ENCODE data around the gene TUBA3E. TPM values are rescaled to one million over a fixed set of nuclear protein-coding genes. Genes with fewer than 3 reads are reported as not detected.
"Not testable (repeated sequence)": the region's sequence is repeated elsewhere in the genome, so short reads cannot be mapped to it uniquely, and the experiment has no call there.

Gene TUBA3E
- total and polyA plus RNA-seq, 2 of the 8 experiments (the other 6 are each of a cell fraction or from before 2014, with no cell fraction given): not detected

- CTCF ChIA-PET (ENCODE audit: partially characterized antibody); H3K27ac ChIP-seq (ENCODE audit: low read depth, low read length); H3K23ac ChIP-seq (ENCODE audit: insufficient read length); H4K8ac ChIP-seq (ENCODE audit: extremely low read depth, insufficient read depth, low read length); H4K5ac ChIP-seq (ENCODE audit: insufficient read length, low read depth, low read length); H3K9ac ChIP-seq (replicated peaks in 1 of 4; ENCODE audit: extremely low read depth in 1 of 4, low read depth in 3 of 4, low read length in 3 of 4); H3K4me1 ChIP-seq (replicated peaks in 1 of 4; ENCODE audit: control insufficient read depth in 3 of 4, insufficient read depth in 4 of 4, low read length in 3 of 4); H3K9me3 ChIP-seq (ENCODE audit: insufficient read depth in 2 of 2, low read depth in 1 of 2, low read length in 1 of 2); FAIRE-seq; H2AK5ac ChIP-seq (ENCODE audit: low read depth, low read length); H3K27me3 ChIP-seq (replicated peaks in 1 of 4; ENCODE audit: control insufficient read depth in 3 of 4, extremely low read depth in 1 of 4, insufficient read depth in 3 of 4, low read length in 3 of 4); H3K36me3 ChIP-seq (ENCODE audit: control insufficient read depth in 2 of 4, insufficient read depth in 4 of 4, low read length in 3 of 4); H3K4me3 ChIP-seq (ENCODE audit: extremely low read depth in 1 of 4, insufficient read depth in 2 of 4, low read depth in 3 of 4, low read length in 4 of 4); H2AFZ ChIP-seq (ENCODE audit: low read length); H3K18ac ChIP-seq (ENCODE audit: extremely low read depth, low read length); H3K79me2 ChIP-seq (ENCODE audit: control insufficient read depth in 1 of 2, insufficient read depth in 2 of 2, low read length in 2 of 2); H3K14ac ChIP-seq (ENCODE audit: insufficient read length); H3K56ac ChIP-seq (replicated peaks; ENCODE audit: insufficient read length, low read depth, low read length); H3K4ac ChIP-seq (replicated peaks; ENCODE audit: insufficient read length, low read depth, low read length); H4K91ac ChIP-seq (replicated peaks; ENCODE audit: insufficient read length, low read length); H3K79me1 ChIP-seq (ENCODE audit: low read depth, low read length); H4K20me1 ChIP-seq (replicated peaks in 1 of 2; ENCODE audit: control insufficient read depth in 1 of 2, insufficient read depth in 2 of 2, low read length in 2 of 2); DNase-seq (ENCODE audit: low read depth in 1 of 2, low spot score in 2 of 2); POLR2A ChIA-PET (ENCODE audit: partially characterized antibody); H2BK120ac ChIP-seq (replicated peaks; ENCODE audit: low read depth, low read length); H2BK15ac ChIP-seq (ENCODE audit: low read length); H2BK5ac ChIP-seq (ENCODE audit: low read depth, low read length); H2BK12ac ChIP-seq (ENCODE audit: low read depth, low read length); H3K4me2 ChIP-seq (ENCODE audit: insufficient read depth in 1 of 2, low read depth in 2 of 2, low read length in 2 of 2); H3K23me2 ChIP-seq (ENCODE audit: low read depth, low read length); H2BK20ac ChIP-seq (ENCODE audit: low read length): not testable (repeated sequence)
- WGBS, 2 experiments (ENCODE audit: extremely low coverage in 1 of 2, insufficient coverage in 1 of 2, insufficient read length in 1 of 2, insufficient replicate concordance in 2 of 2, low coverage in 1 of 2, low lambda C conversion rate in 2 of 2, missing lambda C conversion rate in 1 of 2): 88% methylated on average over 6 of the region's 13 CpGs; no CpG with 5 or more reads in 1 of the 2 experiments
These were observed 2.2 kb downstream of the TUBA3E start for GRCh38 chr2:130196052-130196451.

GRCh38 chr2:130195089-130195635 is 3.1 kb downstream of the TUBA3E start:
- H4K8ac ChIP-seq (ENCODE audit: extremely low read depth, insufficient read depth, low read length); H4K91ac ChIP-seq (replicated peaks; ENCODE audit: insufficient read length, low read length); POLR2A ChIA-PET (ENCODE audit: partially characterized antibody); H3K27ac ChIP-seq (ENCODE audit: low read depth, low read length); H3K36me3 ChIP-seq (ENCODE audit: control insufficient read depth in 2 of 4, insufficient read depth in 4 of 4, low read length in 3 of 4); H2BK15ac ChIP-seq (ENCODE audit: low read length); H3K79me1 ChIP-seq (ENCODE audit: low read depth, low read length); H3K4me2 ChIP-seq (ENCODE audit: insufficient read depth in 1 of 2, low read depth in 2 of 2, low read length in 2 of 2); H2BK12ac ChIP-seq (ENCODE audit: low read depth, low read length); CTCF ChIA-PET (ENCODE audit: partially characterized antibody); H2AK5ac ChIP-seq (ENCODE audit: low read depth, low read length); H2BK20ac ChIP-seq (ENCODE audit: low read length); H3K14ac ChIP-seq (ENCODE audit: insufficient read length); H2BK120ac ChIP-seq (replicated peaks; ENCODE audit: low read depth, low read length); H2AFZ ChIP-seq (ENCODE audit: low read length); H3K9ac ChIP-seq (replicated peaks in 1 of 4; ENCODE audit: extremely low read depth in 1 of 4, low read depth in 3 of 4, low read length in 3 of 4); H3K23ac ChIP-seq (ENCODE audit: insufficient read length); H2BK5ac ChIP-seq (ENCODE audit: low read depth, low read length); H4K20me1 ChIP-seq (replicated peaks in 1 of 2; ENCODE audit: control insufficient read depth in 1 of 2, insufficient read depth in 2 of 2, low read length in 2 of 2); H3K4me3 ChIP-seq (ENCODE audit: extremely low read depth in 1 of 4, insufficient read depth in 2 of 4, low read depth in 3 of 4, low read length in 4 of 4); H3K27me3 ChIP-seq (replicated peaks in 1 of 4; ENCODE audit: control insufficient read depth in 3 of 4, extremely low read depth in 1 of 4, insufficient read depth in 3 of 4, low read length in 3 of 4); H3K23me2 ChIP-seq (ENCODE audit: low read depth, low read length); H3K4ac ChIP-seq (replicated peaks; ENCODE audit: insufficient read length, low read depth, low read length); H3K79me2 ChIP-seq (ENCODE audit: control insufficient read depth in 1 of 2, insufficient read depth in 2 of 2, low read length in 2 of 2); H3K18ac ChIP-seq (ENCODE audit: extremely low read depth, low read length); H4K5ac ChIP-seq (ENCODE audit: insufficient read length, low read depth, low read length); H3K4me1 ChIP-seq (replicated peaks in 1 of 4; ENCODE audit: control insufficient read depth in 3 of 4, insufficient read depth in 4 of 4, low read length in 3 of 4); H3K56ac ChIP-seq (replicated peaks; ENCODE audit: insufficient read length, low read depth, low read length); H3K9me3 ChIP-seq (ENCODE audit: insufficient read depth in 2 of 2, low read depth in 1 of 2, low read length in 1 of 2); FAIRE-seq: not testable (repeated sequence)
- peak in 1 of 2 experiments; percentile 10 for DNase-seq (ENCODE audit: low read depth in 1 of 2, low spot score in 2 of 2)
- 82% methylated on average over 9 of the region's 9 CpGs; no CpG with 5 or more reads in 1 of the 2 experiments for WGBS, 2 experiments (ENCODE audit: extremely low coverage in 1 of 2, insufficient coverage in 1 of 2, insufficient read length in 1 of 2, insufficient replicate concordance in 2 of 2, low coverage in 1 of 2, low lambda C conversion rate in 2 of 2, missing lambda C conversion rate in 1 of 2)

Measured in H1 (cell line).